Suprapubic skin (tissue), 3 donors: ENCODE data around the gene LTC4S.

Experiments used
- CTCF ChIP-seq, 2 donors: fragments of 200-600 bp in 1 of 2; fragments of 450-650 bp in 1 of 2; sonication (generic) in 1 of 2; IDR thresholded peaks; one replicate each; pipeline ENCODE4 v1.5.1; 2016 to 2019; ENCODE audit warnings: antibody characterized with exemption in 2 of 2, mild to moderate bottlenecking in 1 of 2, moderate library complexity in 1 of 2
- POLR2A ChIP-seq, 2 donors: fragments of 450-650 bp; IDR thresholded peaks; one replicate each; pipeline ENCODE4 v1.6.1; 2017; ENCODE audit warnings: antibody characterized with exemption in 2 of 2, mild to moderate bottlenecking in 2 of 2, moderate library complexity in 2 of 2

- TF ChIP-seq POLR2A (IDR thresholded peaks at IDR 0.05): no peak
- TF ChIP-seq CTCF (IDR thresholded peaks at IDR 0.05): no peak
Measured at GRCh38 chr5:179805529-179806249, 11.9 kb downstream of the LTC4S start.
